H54 (cell line): ENCODE measurements around the gene B4GALT3.

Experiments used
- DNase-seq: peaks from one replicate; pipeline ENCODE4 v3.0.0; 2011; ENCODE audit warnings: low spot score, mixed read lengths; ENCODE audit not compliant: insufficient read length
- FAIRE-seq: peaks from 3 replicates; lab custom pipeline; 2011; peaks lifted over from hg19 to GRCh38; lab: Jason Lieb, UNC
- POLR2A ChIP-seq: IDR thresholded peaks from 2 replicates; pipeline ENCODE4 v1.6.1; 2011; ENCODE audit warnings: low read depth, mild to moderate bottlenecking, low read length

B4GALT3 gene

DNA sequence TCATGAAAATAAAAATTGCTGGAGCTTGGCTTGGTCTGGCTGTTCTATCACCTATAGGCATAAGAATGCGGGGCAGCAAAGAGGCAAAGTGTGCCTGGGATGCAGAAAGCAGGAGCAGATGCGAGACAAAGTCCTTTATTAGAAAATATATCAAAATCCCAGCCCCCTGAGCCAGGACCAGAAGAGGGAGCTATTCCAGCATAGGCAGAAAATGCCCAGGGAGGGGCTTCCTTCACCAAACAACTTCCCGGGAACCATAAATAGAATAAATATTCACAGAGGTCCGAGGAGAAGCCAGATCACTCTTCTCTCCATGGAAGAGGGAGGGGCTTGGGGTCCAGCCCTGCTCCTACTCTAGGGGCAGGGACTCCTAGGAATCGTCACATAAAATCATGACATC, 6.1 kb downstream of the B4GALT3 start:
- no peak for DNase-seq
- TF ChIP-seq POLR2A, result no peak
- FAIRE-seq, result no peak

GRCh38 chr1:161168906-161169305, 8.4 kb downstream of the B4GALT3 start:
- FAIRE-seq (no peak), DNase-seq (no peak)
- no peak for TF ChIP-seq POLR2A

DNA sequence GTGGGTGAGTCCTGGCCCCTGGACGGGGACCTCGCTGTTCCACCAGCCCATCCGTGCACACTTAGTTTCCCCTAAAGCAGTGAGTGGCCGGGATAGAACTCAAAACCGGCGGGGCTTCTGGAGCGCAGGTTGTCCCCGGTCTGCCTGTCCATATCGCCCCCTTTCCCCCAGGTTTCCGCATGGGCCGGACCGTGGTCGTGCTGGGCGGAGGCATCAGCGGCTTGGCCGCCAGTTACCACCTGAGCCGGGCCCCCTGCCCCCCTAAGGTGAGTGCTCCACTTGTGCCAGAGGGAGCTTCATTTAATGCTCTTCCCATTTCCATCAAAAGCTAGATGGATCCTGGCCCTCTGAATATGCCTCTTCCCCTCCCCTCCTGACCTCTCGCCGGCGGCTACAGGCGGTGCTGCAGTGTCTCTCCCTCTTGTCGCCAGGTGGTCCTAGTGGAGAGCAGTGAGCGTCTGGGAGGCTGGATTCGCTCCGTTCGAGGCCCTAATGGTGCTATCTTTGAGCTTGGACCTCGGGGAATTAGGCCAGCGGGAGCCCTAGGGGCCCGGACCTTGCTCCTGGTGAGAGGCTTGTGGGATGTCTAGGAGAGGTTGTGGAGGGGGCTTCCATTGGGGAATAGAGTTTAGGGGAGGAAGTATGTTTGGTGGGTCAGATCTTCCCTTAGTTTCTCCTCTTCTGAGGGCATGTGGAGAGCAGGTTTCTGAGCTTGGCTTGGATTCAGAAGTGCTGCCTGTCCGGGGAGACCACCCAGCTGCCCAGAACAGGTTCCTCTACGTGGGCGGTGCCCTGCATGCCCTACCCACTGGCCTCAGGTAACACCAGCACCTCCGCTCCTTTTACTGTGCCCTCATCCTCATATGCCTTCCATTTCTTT, 10.4 kb downstream of the B4GALT3 start:
- no peak for DNase-seq
- FAIRE-seq, result no peak

DNA sequence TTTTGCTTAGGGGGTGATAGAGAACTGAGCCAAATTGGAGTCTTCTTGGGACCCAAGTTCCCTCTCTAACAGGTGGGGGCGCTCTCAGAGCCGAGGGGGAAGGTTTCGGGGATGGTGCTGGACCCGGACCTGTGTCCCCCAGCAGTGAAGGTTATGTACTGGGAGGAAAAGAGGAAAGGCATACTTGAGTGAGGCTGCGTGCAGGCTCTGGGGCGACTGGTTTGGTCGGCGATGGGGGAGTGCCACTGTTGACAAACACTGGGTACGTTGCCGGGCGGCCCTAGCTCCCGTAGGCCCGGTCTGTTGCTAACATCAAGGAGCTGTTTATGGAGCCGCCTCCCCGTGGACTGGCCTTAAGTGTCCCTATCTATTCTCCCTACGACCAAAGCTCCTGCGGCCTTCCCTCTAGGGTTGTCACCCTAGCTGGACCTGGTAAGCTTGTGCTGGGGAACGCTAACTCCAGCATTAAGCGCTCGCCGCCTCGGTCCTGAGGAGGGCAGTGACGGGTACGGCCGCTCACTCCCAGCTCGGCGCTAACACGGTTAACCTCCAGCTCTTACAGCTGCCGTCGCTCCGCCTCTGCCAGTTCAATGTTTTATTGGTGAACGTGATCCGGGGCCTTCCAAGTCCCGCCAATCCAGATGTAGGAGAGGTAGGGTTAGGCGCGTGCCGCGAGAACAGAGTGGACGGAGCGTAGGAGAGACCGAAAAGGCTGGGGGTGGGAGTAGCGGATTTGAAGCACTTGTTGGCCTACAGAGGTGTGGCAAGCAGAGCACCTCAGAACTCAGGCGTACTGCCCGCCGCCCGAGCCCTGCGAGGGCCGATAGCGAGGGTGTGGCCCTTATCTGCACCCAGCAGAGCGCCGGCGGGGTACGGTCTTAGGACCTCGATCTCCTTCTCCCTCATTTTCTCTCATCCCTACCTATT, 11.3 kb downstream of the B4GALT3 start, which contains the start of gene PPOX:
PPOX (plus strand) TSS at position 685 of the 927 bp plus-strand sequence. CDS start 422 bp downstream, outside the sequence.
- peak; percentile 75 for TF ChIP-seq POLR2A
- FAIRE-seq, result no peak
- DNase-seq, result peak; percentile 89

More for the DNA sequence above, 10.4 kb downstream of the B4GALT3 start:
- TF ChIP-seq POLR2A, result no peak

- TF ChIP-seq POLR2A, result no peak
- DNase-seq, result no peak
- no peak for FAIRE-seq
Observed at GRCh38 chr1:161164901-161165610, 12.3 kb downstream of the B4GALT3 start.

GRCh38 chr1:161163793-161164192, 13.5 kb downstream of the B4GALT3 start:
- DNase-seq (no peak), FAIRE-seq (no peak)
- no peak for TF ChIP-seq POLR2A

GRCh38 chr1:161162806-161163205, 14.5 kb downstream of the B4GALT3 start:
- FAIRE-seq (no peak), DNase-seq (no peak)
- no peak for TF ChIP-seq POLR2A

DNA sequence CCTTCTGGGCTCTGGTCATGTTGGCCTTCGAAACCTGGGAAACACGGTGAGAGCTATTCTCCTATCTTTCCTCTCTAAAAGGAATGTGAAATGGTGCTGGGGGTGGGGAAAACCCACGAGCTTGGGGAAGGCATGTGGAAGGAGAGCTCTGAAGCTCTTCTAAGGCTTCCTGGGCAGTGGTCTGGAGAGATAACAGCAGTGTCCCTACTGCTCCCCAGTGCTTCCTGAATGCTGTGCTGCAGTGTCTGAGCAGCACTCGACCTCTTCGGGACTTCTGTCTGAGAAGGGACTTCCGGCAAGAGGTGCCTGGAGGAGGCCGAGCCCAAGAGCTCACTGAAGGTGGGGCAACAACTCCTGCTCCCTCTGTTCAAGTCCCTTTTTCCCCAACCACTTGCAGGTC, 15.3 kb downstream of the B4GALT3 start:
- DNase-seq (no peak), FAIRE-seq (no peak)
- no peak for TF ChIP-seq POLR2A

DNA sequence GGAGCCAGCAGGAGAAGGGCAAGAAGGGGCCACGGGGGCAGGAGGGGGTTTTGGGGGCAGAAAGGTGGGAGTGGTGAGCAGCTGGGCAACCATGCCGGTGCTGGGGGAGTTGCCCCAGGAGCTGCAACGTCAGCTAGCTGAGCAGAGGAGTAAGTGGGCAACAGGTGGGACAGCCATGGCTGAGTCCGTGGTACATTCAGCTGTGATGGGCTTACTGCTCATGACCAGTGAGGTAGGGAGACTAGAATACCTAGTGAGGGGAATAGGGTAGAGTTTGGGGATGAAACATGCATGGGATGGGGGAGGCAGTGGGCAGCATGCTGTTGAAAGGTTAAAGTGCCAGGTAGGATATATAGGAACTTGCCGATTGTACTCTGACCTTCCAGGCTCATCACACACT, 15.7 kb downstream of the B4GALT3 start:
- no peak for FAIRE-seq

DNA sequence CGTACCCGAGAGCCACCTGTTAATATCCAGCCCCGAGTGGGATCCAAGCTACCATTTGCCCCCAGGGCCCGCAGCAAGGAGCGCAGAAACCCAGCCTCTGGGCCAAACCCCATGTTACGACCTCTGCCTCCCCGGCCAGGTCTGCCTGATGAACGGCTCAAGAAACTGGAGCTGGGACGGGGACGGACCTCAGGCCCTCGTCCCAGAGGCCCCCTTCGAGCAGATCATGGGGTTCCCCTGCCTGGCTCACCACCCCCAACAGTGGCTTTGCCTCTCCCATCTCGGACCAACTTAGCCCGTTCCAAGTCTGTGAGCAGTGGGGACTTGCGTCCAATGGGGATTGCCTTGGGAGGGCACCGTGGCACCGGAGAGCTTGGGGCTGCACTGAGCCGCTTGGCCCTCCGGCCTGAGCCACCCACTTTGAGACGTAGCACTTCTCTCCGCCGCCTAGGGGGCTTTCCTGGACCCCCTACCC, 16.6 kb downstream of the B4GALT3 start:
- FAIRE-seq, result no peak
- TF ChIP-seq POLR2A, result no peak
- no peak for DNase-seq

More for the DNA sequence above, 15.7 kb downstream of the B4GALT3 start:
- no peak for DNase-seq
- no peak for TF ChIP-seq POLR2A

GRCh38 chr1:161159913-161160243, 17.4 kb downstream of the B4GALT3 start:
- FAIRE-seq, result no peak
- DNase-seq, result no peak
- no peak for TF ChIP-seq POLR2A

GRCh38 chr1:161159087-161159912, 18.0 kb downstream of the B4GALT3 start, which contains the start of gene USP21:
Gene USP21, plus strand, starts transcription at chr1:161159500. Its CDS starts 1,141 bp downstream, at chr1:161160641.
- TF ChIP-seq POLR2A, result peak; percentile 65
- DNase-seq, result peak; percentile 77
- no peak for FAIRE-seq
